Keratinocyte (primary cell): Measurements from ENCODE around the gene GET3. TPM values are rescaled to one million over a fixed set of nuclear protein-coding genes. Genes with fewer than 3 reads are reported as not detected.

Experiments used
- DNase-seq: peaks from one replicate; pipeline ENCODE4 v3.0.0-alpha.2; 2011; ENCODE audit warnings: low read depth, missing footprints, low spot score
- FAIRE-seq: peaks from 2 replicates; lab custom pipeline; 2011; peaks lifted over from hg19 to GRCh38; lab: Jason Lieb, UNC
- H2AFZ ChIP-seq: 2 replicates; pipeline ENCODE4 v1.6.0; 2012; ENCODE audit warnings: low read length, control low read depth, inconsistent platforms; ENCODE audit not compliant: control insufficient read depth
- H3K27ac ChIP-seq: 2 replicates; pipeline ENCODE4 v1.5.1; 2011; ENCODE audit warnings: low read length; ENCODE audit not compliant: control insufficient read depth, insufficient read depth
- H3K27me3 ChIP-seq: 3 replicates; pipeline ENCODE4 v1.6.0; 2011; ENCODE audit warnings: low read length; ENCODE audit not compliant: control insufficient read depth, insufficient read depth; ENCODE audit errors: extremely low read depth
- H3K36me3 ChIP-seq, 2 experiments: 2 replicates in 1 of 2; 3 replicates in 1 of 2; pipeline ENCODE4 v1.5.1; 2011; ENCODE audit warnings: low read length in 2 of 2, mild to moderate bottlenecking in 1 of 2; ENCODE audit not compliant: control insufficient read depth in 2 of 2, insufficient read depth in 2 of 2; ENCODE audit errors: extremely low read depth in 1 of 2
- H3K4me1 ChIP-seq: 3 replicates; pipeline ENCODE4 v1.5.1; 2011; ENCODE audit warnings: low read length; ENCODE audit not compliant: control insufficient read depth, insufficient read depth; ENCODE audit errors: extremely low read depth
- H3K4me2 ChIP-seq: 3 replicates; pipeline ENCODE4 v1.6.0; 2011; ENCODE audit warnings: low read depth, low read length; ENCODE audit not compliant: control insufficient read depth, insufficient read depth; ENCODE audit errors: extremely low read depth
- H3K4me3 ChIP-seq, 3 experiments: fragments of 200-600 bp in 1 of 3; sonication (generic) in 1 of 3; 2 replicates in 2 of 3; 3 replicates in 1 of 3; pipeline ENCODE4 v1.5.1; 2011 to 2016; ENCODE audit warnings: low read length in 3 of 3, mild to moderate bottlenecking in 3 of 3, control low read depth in 2 of 3, inconsistent platforms in 1 of 3, low read depth in 1 of 3, mixed read lengths in 1 of 3, mixed run types in 1 of 3, moderate library complexity in 1 of 3; ENCODE audit not compliant: control insufficient read depth in 2 of 3, insufficient read depth in 2 of 3; ENCODE audit errors: extremely low read depth in 1 of 3
- H3K79me2 ChIP-seq: 2 replicates; pipeline ENCODE4 v1.6.0; 2012; ENCODE audit warnings: low read length; ENCODE audit not compliant: control insufficient read depth, insufficient read depth
- H3K9ac ChIP-seq: 3 replicates; pipeline ENCODE4 v1.6.0; 2011; ENCODE audit warnings: low read length; ENCODE audit not compliant: control insufficient read depth, insufficient read depth; ENCODE audit errors: extremely low read depth
- H3K9me1 ChIP-seq: 3 replicates; pipeline ENCODE4 v1.6.0; 2011; ENCODE audit warnings: low read length; ENCODE audit not compliant: control insufficient read depth, insufficient read depth; ENCODE audit errors: extremely low read depth
- H3K9me3 ChIP-seq: 2 replicates; pipeline ENCODE4 v1.5.1; 2012; ENCODE audit warnings: low read depth, low read length; ENCODE audit not compliant: control insufficient read depth
- H4K20me1 ChIP-seq: 3 replicates; pipeline ENCODE4 v1.6.0; 2011; ENCODE audit warnings: low read length; ENCODE audit not compliant: control insufficient read depth, insufficient read depth; ENCODE audit errors: extremely low read depth
- CTCF ChIP-seq, 3 experiments: IDR thresholded peaks in 1 of 3; conservative IDR thresholded peaks in 1 of 3; optimal IDR thresholded peaks in 1 of 3; 2 replicates in 2 of 3; 3 replicates in 1 of 3; pipeline versions ENCODE3 to v1.5.1; 2011; ENCODE audit warnings: low read length in 3 of 3, mild to moderate bottlenecking in 3 of 3, moderate library complexity in 2 of 3, control low read depth in 1 of 3, inconsistent platforms in 1 of 3; ENCODE audit not compliant: insufficient read depth in 2 of 3; ENCODE audit errors: extremely low read depth in 1 of 3
- EZH2 ChIP-seq: IDR thresholded peaks from one replicate; pipeline ENCODE4 v1.6.1; 2012; ENCODE audit warnings: inconsistent platforms, mild to moderate bottlenecking, low read length, moderate library complexity
- dilution Hi-C: fragments of 300-500 bp; cut with MboI; formaldehyde crosslinking; loops from one replicate; pipeline ENCODE4 v1.7.0; 2020; ENCODE audit warnings: low sequenced_read_pairs; ENCODE audit not compliant: extremely low pct_ligation_motif_present
- polyA plus RNA-seq, 5 experiments: library from polyadenylated mRNA; depleted of rRNA in 3 of 5; stranded (reverse) in 3 of 5; stranded (forward) in 1 of 5; unstranded in 1 of 5; fragments of >200 nt; gene quantifications; 1 replicate in 1 of 5; 2 replicates in 3 of 5; 3 replicates in 1 of 5; pipeline versions ENCODE4 v1.2.1 to v1.2.3, GENCODE V29; 2011 to 2012; ENCODE audit warnings: missing spikeins in 2 of 5, low read depth in 1 of 5, low replicate concordance in 1 of 5

GET3 gene
- polyA plus RNA-seq, 1 donor (not counting 4 experiments of a cell fraction or from before 2014, with no cell fraction given) = 104 TPM

- no peaks in the 10 kb centered on the region for H3K9me1 ChIP-seq
- no peak overlapping the region for H3K4me3 ChIP-seq
- H4K20me1 ChIP-seq = no peaks in the 10 kb centered on the region
- H3K36me3 ChIP-seq = peaks cover 11 to 23% of the 10 kb centered on the region in 2 experiments
- DNase-seq = no peak
- H3K27me3 ChIP-seq = peaks cover 3% of the 10 kb centered on the region
- H3K4me2 ChIP-seq = no peak overlapping the region
- no peak for FAIRE-seq
- no peaks in the 10 kb centered on the region for H3K9me3 ChIP-seq
- H2AFZ ChIP-seq = no peak overlapping the region
- dilution Hi-C loops = no loop called here
- peaks cover 11% of the 10 kb centered on the region for H3K4me1 ChIP-seq
- H3K9ac ChIP-seq = no peak overlapping the region
- H3K27ac ChIP-seq = no peak overlapping the region
- TF ChIP-seq CTCF (optimal IDR thresholded peaks at IDR 0.05 in 1 of 3, IDR thresholded peaks at IDR 0.05 in 1 of 3, conservative IDR thresholded peaks at IDR 0.05 in 1 of 3; ENCODE audit: extremely low read depth in 1 of 3, insufficient read depth in 2 of 3, low read length in 3 of 3) (no peak), EZH2 (no peak)
- no peaks in the 10 kb centered on the region for H3K79me2 ChIP-seq
Measured at GRCh38 chr19:12745166-12745897, 8.0 kb downstream of the GET3 start.

GRCh38 chr19:12748489-12748888 lies 11.2 kb downstream of the GET3 start:
- Histone ChIP-seq H2AFZ (no peak overlapping the region), H3K4me2 (no peak overlapping the region), H3K9me1 (no peaks in the 10 kb centered on the region), H3K9me3 (no peaks in the 10 kb centered on the region), H3K9ac (no peak overlapping the region), H3K4me1 (peaks cover 21% of the 10 kb centered on the region), H4K20me1 (no peaks in the 10 kb centered on the region), H3K4me3 (no peak overlapping the region), H3K79me2 (no peaks in the 10 kb centered on the region), H3K27ac (no peak overlapping the region), H3K36me3 (peaks cover 11 to 21% of the 10 kb centered on the region in 2 experiments), H3K27me3 (peaks cover 24% of the 10 kb centered on the region)
- FAIRE-seq (no peak), DNase-seq (no peak)
- no peak for TF ChIP-seq EZH2
- TF ChIP-seq CTCF (optimal IDR thresholded peaks at IDR 0.05 in 1 of 3, IDR thresholded peaks at IDR 0.05 in 1 of 3, conservative IDR thresholded peaks at IDR 0.05 in 1 of 3; ENCODE audit: extremely low read depth in 1 of 3, insufficient read depth in 2 of 3, low read length in 3 of 3) = no peak
- dilution Hi-C loops = no loop called here
